Neuronal stem cell (in vitro differentiated cells): ENCODE measurements around the gene EI24.
"Not testable (repeated sequence)": the region's sequence is repeated elsewhere in the genome, so short reads cannot be mapped to it uniquely, and the experiment has no call there.

Source experiments
- DNase-seq: peaks from one replicate; pipeline ENCODE4 v3.0.0-alpha.2; 2013; ENCODE audit warnings: low spot score
- H2AFZ ChIP-seq: one replicate; pipeline ENCODE4 v1.6.1; 2013; ENCODE audit warnings: mild to moderate bottlenecking, low read length, inconsistent platforms
- H2AK5ac ChIP-seq: 2 replicates; pipeline ENCODE4 v1.6.1; 2013; ENCODE audit warnings: low read depth, mild to moderate bottlenecking, inconsistent platforms, low read length, moderate library complexity, mixed read lengths
- H2BK120ac ChIP-seq: 2 replicates; pipeline ENCODE4 v1.6.1; 2013; ENCODE audit warnings: low read depth, mild to moderate bottlenecking, inconsistent platforms, low read length, moderate library complexity, mixed read lengths
- H2BK12ac ChIP-seq: one replicate; pipeline ENCODE4 v1.6.1; 2013; ENCODE audit warnings: low read length, inconsistent platforms
- H2BK15ac ChIP-seq: 2 replicates; pipeline ENCODE4 v1.6.1; 2013; ENCODE audit warnings: mild to moderate bottlenecking, low read length, inconsistent platforms, mixed read lengths
- H2BK5ac ChIP-seq: one replicate; pipeline ENCODE4 v1.6.1; 2013; ENCODE audit warnings: inconsistent platforms, mild to moderate bottlenecking, low read length, moderate library complexity
- H3K14ac ChIP-seq: one replicate; pipeline ENCODE4 v1.6.1; 2013; ENCODE audit warnings: low read length, inconsistent platforms
- H3K18ac ChIP-seq: 2 replicates; pipeline ENCODE4 v1.6.1; 2013; ENCODE audit warnings: low read length, inconsistent platforms
- H3K23ac ChIP-seq: 2 replicates; pipeline ENCODE4 v1.6.1; 2013; ENCODE audit warnings: low read depth, mild to moderate bottlenecking, mixed read lengths, low read length, inconsistent platforms; ENCODE audit not compliant: poor library complexity
- H3K27ac ChIP-seq: replicated peaks from 3 replicates; pipeline ENCODE4 v1.5.1; 2013; ENCODE audit warnings: low read length, inconsistent platforms
- H3K27me3 ChIP-seq, 3 experiments: 2 replicates each; pipeline ENCODE4 v1.6.1; 2013; ENCODE audit warnings: low read length in 3 of 3, mild to moderate bottlenecking in 2 of 3, inconsistent platforms in 1 of 3, low read depth in 1 of 3, mixed read lengths in 1 of 3, moderate library complexity in 1 of 3; ENCODE audit not compliant: control insufficient read depth in 3 of 3, insufficient read depth in 3 of 3
- H3K36me3 ChIP-seq, 2 donors: replicated peaks in 1 of 2; 2 replicates each; pipeline ENCODE4 v1.6.1; 2013; ENCODE audit warnings: low read length in 2 of 2; ENCODE audit not compliant: control insufficient read depth in 2 of 2, insufficient read depth in 2 of 2
- H3K4ac ChIP-seq: 2 replicates; pipeline ENCODE4 v1.6.1; 2013; ENCODE audit warnings: inconsistent platforms, mild to moderate bottlenecking, low read length, moderate library complexity
- H3K4me1 ChIP-seq, 2 donors: 1 replicate in 1 of 2; 2 replicates in 1 of 2; pipeline ENCODE4 v1.6.1; 2013; ENCODE audit warnings: low read length in 2 of 2, low read depth in 1 of 2; ENCODE audit not compliant: control insufficient read depth in 2 of 2, insufficient read depth in 1 of 2
- H3K4me2 ChIP-seq: one replicate; pipeline ENCODE4 v1.6.1; 2013; ENCODE audit warnings: mild to moderate bottlenecking, low read length, inconsistent platforms; ENCODE audit not compliant: insufficient read depth, poor library complexity, severe bottlenecking
- H3K4me3 ChIP-seq, 2 donors: 2 replicates each; pipeline ENCODE4 v1.5.1; 2013; ENCODE audit warnings: low read length in 2 of 2, mild to moderate bottlenecking in 2 of 2, inconsistent platforms in 1 of 2, moderate library complexity in 1 of 2
- H3K79me1 ChIP-seq: one replicate; pipeline ENCODE4 v1.6.1; 2013; ENCODE audit warnings: low read depth, mild to moderate bottlenecking, inconsistent platforms, low read length, moderate library complexity
- H3K9ac ChIP-seq: one replicate; pipeline ENCODE4 v1.6.1; 2013; ENCODE audit warnings: mild to moderate bottlenecking, low read depth, low read length, inconsistent platforms; ENCODE audit not compliant: poor library complexity
- H3K9me3 ChIP-seq, 2 donors: replicated peaks in 1 of 2; 2 replicates each; pipeline versions ENCODE3 to v1.6.1; 2013; ENCODE audit warnings: low read length in 2 of 2, mild to moderate bottlenecking in 2 of 2, inconsistent platforms in 1 of 2, low read depth in 1 of 2, mixed read lengths in 1 of 2, moderate library complexity in 1 of 2; ENCODE audit not compliant: control insufficient read depth in 2 of 2, insufficient read depth in 1 of 2
- H4K8ac ChIP-seq: one replicate; pipeline ENCODE4 v1.6.1; 2013; ENCODE audit warnings: low read depth, mild to moderate bottlenecking, inconsistent platforms, low read length, moderate library complexity
- H4K91ac ChIP-seq: one replicate; pipeline ENCODE4 v1.6.1; 2013; ENCODE audit warnings: low read length, low read depth, mild to moderate bottlenecking, inconsistent platforms; ENCODE audit not compliant: poor library complexity
- WGBS, 2 donors: extraction: QIAGEN DNeasy Blood & Tissue Kit; methylation state at CpG; one replicate each; pipeline ENCODE4 v1.1.7; 2013; ENCODE audit warnings: missing lambda C conversion rate in 2 of 2, mixed read lengths in 1 of 2; ENCODE audit not compliant: insufficient read length in 2 of 2, insufficient replicate concordance in 1 of 2; ENCODE audit errors: extremely low coverage in 2 of 2; 5-methylcytosine and 5-hydroxymethylcytosine counted together

The EI24 gene

GRCh38 chr11:125572916-125573315 is 3.6 kb downstream of the EI24 start:
- no CpG with 5 or more reads among the region's 5 CpGs for WGBS, 2 donors
- H3K79me1 ChIP-seq: peaks cover 4% of the 10 kb centered on the region
- H4K91ac ChIP-seq: no peak overlapping the region
- H2BK5ac ChIP-seq: no peak overlapping the region
- peaks cover 3 to 5% of the 10 kb centered on the region in 2 donors for H3K4me1 ChIP-seq
- no peak overlapping the region for H3K18ac ChIP-seq
- no peak overlapping the region for H2BK15ac ChIP-seq
- H3K27ac ChIP-seq: no peak overlapping the region
- no peak overlapping the region for H2BK120ac ChIP-seq
- H3K4ac ChIP-seq: no peak overlapping the region
- H3K4me2 ChIP-seq: no peak overlapping the region
- peaks cover 17 to 61% of the 10 kb centered on the region in 2 donors for H3K36me3 ChIP-seq
- no peaks in the 10 kb centered on the region for H3K9me3 ChIP-seq
- H3K14ac ChIP-seq: no peak overlapping the region
- no peak overlapping the region for H2BK12ac ChIP-seq
- no peak overlapping the region for H2AFZ ChIP-seq
- H4K8ac ChIP-seq: no peak overlapping the region
- H3K9ac ChIP-seq: no peak overlapping the region
- H3K27me3 ChIP-seq: no peaks in the 10 kb centered on the region
- DNase-seq: no peak
- no peak overlapping the region for H3K23ac ChIP-seq
- no peak overlapping the region for H2AK5ac ChIP-seq
- no peak overlapping the region for H3K4me3 ChIP-seq

- H3K9ac ChIP-seq, H4K8ac ChIP-seq, H3K4me1 ChIP-seq, H3K18ac ChIP-seq, H4K91ac ChIP-seq, H2BK12ac ChIP-seq, H3K27ac ChIP-seq, H2AK5ac ChIP-seq, H3K4me2 ChIP-seq, H3K9me3 ChIP-seq, H3K27me3 ChIP-seq, H3K79me1 ChIP-seq, H3K14ac ChIP-seq, H3K4ac ChIP-seq, H2BK5ac ChIP-seq, DNase-seq, H2AFZ ChIP-seq, H2BK15ac ChIP-seq, H3K23ac ChIP-seq, H2BK120ac ChIP-seq, H3K4me3 ChIP-seq: not testable (repeated sequence)
- no CpG with 5 or more reads among the region's 14 CpGs for WGBS, 2 donors
- peaks cover 31 to 95% of the 10 kb centered on the region in 2 donors for H3K36me3 ChIP-seq
Observed at GRCh38 chr11:125577181-125577580, 7.9 kb downstream of the EI24 start.

- Histone ChIP-seq H3K4me2 (no peak overlapping the region), H2AK5ac (no peak overlapping the region), H3K4ac (no peak overlapping the region), H4K8ac (no peak overlapping the region), H2AFZ (no peak overlapping the region), H2BK5ac (no peak overlapping the region), H3K4me3 (no peak overlapping the region), H3K9ac (no peak overlapping the region), H2BK120ac (no peak overlapping the region), H2BK15ac (no peak overlapping the region), H2BK12ac (no peak overlapping the region), H3K4me1 (no peaks in the 10 kb centered on the region), H3K27ac (no peak overlapping the region), H4K91ac (no peak overlapping the region), H3K27me3 (no peaks in the 10 kb centered on the region), H3K36me3 (peaks cover 34 to 95% of the 10 kb centered on the region in 2 donors), H3K9me3 (no peaks in the 10 kb centered on the region), H3K79me1 (no peaks in the 10 kb centered on the region), H3K18ac (no peak overlapping the region), H3K14ac (no peak overlapping the region), H3K23ac (no peak overlapping the region)
- WGBS, 2 donors: no CpG with 5 or more reads among the region's 2 CpGs
- no peak for DNase-seq
Observed at GRCh38 chr11:125578783-125579182, 9.5 kb downstream of the EI24 start.

GRCh38 chr11:125579811-125580210 is 10.5 kb downstream of the EI24 start:
- Histone ChIP-seq H3K4me3 (no peak overlapping the region), H2BK5ac (no peak overlapping the region), H3K23ac (no peak overlapping the region), H2BK120ac (no peak overlapping the region), H3K18ac (no peak overlapping the region), H4K91ac (no peak overlapping the region), H3K4ac (no peak overlapping the region), H2AFZ (no peak overlapping the region), H3K79me1 (no peaks in the 10 kb centered on the region), H3K27ac (no peak overlapping the region), H3K9me3 (no peaks in the 10 kb centered on the region), H3K36me3 (peaks cover 34 to 95% of the 10 kb centered on the region in 2 donors), H3K27me3 (no peaks in the 10 kb centered on the region), H3K9ac (no peak overlapping the region), H2BK15ac (no peak overlapping the region), H2AK5ac (no peak overlapping the region), H4K8ac (no peak overlapping the region), H3K4me1 (no peaks in the 10 kb centered on the region), H2BK12ac (no peak overlapping the region), H3K4me2 (no peak overlapping the region), H3K14ac (no peak overlapping the region)
- no CpG with 5 or more reads among the region's 5 CpGs for WGBS, 2 donors
- DNase-seq: no peak
